ENCODE data around the gene CNBD2.
A peak's percentile ranks its signal among the peaks of the same experiment; 100 is the strongest.
"Not testable (repeated sequence)": the region's sequence is repeated elsewhere in the genome, so short reads cannot be mapped to it uniquely, and the experiment has no call there.

The CNBD2 gene

GRCh38 chr20:35954907-35955251 is 13.5 kb upstream of the CNBD2 start:
- FAIRE-seq = no peak
- DNase-seq (ENCODE audit: insufficient read length, low spot score) = no peak
- TF ChIP-seq, protein P1, sequence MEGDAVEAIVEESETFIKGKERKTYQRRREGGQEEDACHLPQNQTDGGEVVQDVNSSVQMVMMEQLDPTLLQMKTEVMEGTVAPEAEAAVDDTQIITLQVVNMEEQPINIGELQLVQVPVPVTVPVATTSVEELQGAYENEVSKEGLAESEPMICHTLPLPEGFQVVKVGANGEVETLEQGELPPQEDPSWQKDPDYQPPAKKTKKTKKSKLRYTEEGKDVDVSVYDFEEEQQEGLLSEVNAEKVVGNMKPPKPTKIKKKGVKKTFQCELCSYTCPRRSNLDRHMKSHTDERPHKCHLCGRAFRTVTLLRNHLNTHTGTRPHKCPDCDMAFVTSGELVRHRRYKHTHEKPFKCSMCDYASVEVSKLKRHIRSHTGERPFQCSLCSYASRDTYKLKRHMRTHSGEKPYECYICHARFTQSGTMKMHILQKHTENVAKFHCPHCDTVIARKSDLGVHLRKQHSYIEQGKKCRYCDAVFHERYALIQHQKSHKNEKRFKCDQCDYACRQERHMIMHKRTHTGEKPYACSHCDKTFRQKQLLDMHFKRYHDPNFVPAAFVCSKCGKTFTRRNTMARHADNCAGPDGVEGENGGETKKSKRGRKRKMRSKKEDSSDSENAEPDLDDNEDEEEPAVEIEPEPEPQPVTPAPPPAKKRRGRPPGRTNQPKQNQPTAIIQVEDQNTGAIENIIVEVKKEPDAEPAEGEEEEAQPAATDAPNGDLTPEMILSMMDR (IDR thresholded peaks at IDR 0.05; ENCODE audit: insufficient read depth, missing control alignments) = no peak

GRCh38 chr20:35956616-35957015 is 11.8 kb upstream of the CNBD2 start:
- FAIRE-seq = no peak
- no peak for DNase-seq (ENCODE audit: insufficient read length, low spot score)
- TF ChIP-seq, protein P1 (IDR thresholded peaks at IDR 0.05; ENCODE audit: insufficient read depth, missing control alignments) = no peak

DNA sequence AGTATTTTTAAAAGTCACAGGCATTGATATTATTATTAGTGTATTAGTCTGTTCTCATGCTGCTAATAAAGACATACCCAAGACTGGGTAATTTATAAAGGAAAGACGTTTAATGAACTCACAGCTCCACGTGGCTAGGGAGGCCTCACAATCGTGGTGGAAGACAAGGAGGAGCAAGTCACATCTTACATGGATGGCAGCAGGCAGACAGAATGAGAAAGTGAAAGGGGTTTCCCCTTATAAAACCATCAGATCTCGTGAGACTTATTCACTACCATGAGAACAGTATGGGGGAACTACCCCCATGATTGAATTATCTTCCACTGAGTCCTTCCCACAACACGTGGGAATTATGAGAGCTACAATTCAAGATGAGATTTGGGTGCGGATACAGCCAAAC is 9.1 kb upstream of the CNBD2 start:
- FAIRE-seq; DNase-seq (ENCODE audit: insufficient read length, low spot score): not testable (repeated sequence)

GRCh38 chr20:35963878-35964277 is 4.5 kb upstream of the CNBD2 start:
- TF ChIP-seq, protein P1 (IDR thresholded peaks at IDR 0.05; ENCODE audit: insufficient read depth, missing control alignments) = no peak
- DNase-seq (ENCODE audit: insufficient read length, low spot score) = no peak
- FAIRE-seq = no peak

GRCh38 chr20:35968930-35969329 is 540 bp downstream of the CNBD2 start:
- TF ChIP-seq, protein P1 (IDR thresholded peaks at IDR 0.05; ENCODE audit: insufficient read depth, missing control alignments) = no peak
- FAIRE-seq = no peak
- DNase-seq (ENCODE audit: insufficient read length, low spot score) = no peak

GRCh38 chr20:35971981-35972380 is 3.6 kb downstream of the CNBD2 start:
- DNase-seq (ENCODE audit: insufficient read length, low spot score) (no peak), FAIRE-seq (no peak)
- TF ChIP-seq, protein P1 (IDR thresholded peaks at IDR 0.05; ENCODE audit: insufficient read depth, missing control alignments) = no peak

DNA sequence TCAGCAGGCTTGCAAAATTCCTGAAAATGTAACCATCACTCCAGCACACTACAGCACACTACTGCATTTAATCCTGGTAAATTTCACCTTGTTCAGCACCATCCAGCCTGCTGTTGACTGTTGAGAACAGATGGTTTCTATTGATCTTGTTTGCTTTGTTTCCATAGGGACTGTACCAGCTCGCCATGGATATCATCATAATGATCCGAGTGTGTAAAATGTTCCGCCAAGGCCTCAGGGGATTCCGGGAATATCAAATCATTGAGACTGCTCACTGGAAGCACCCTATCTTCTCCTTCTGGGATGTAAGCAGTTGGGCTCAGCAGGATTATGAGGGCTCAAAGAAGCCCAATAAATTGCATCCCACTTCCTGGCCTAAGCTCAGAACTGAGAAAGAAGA is 4.1 kb downstream of the CNBD2 start:
- no peak for DNase-seq (ENCODE audit: insufficient read length, low spot score)
- peak; percentile 11 for FAIRE-seq
- TF ChIP-seq, protein P1 (IDR thresholded peaks at IDR 0.05; ENCODE audit: insufficient read depth, missing control alignments) = no peak

- FAIRE-seq (no peak), DNase-seq (ENCODE audit: insufficient read length, low spot score) (no peak)
- TF ChIP-seq, protein P1 (IDR thresholded peaks at IDR 0.05; ENCODE audit: insufficient read depth, missing control alignments) = no peak
Measured at GRCh38 chr20:35974256-35974655, 5.9 kb downstream of the CNBD2 start.

All from D721Med (cell line).